ENCODE measurements around the gene BUB3.
A peak's percentile ranks its signal among the peaks of the same experiment; 100 is the strongest.

The BUB3 gene

GRCh38 chr10:123141791-123142700 lies 12.2 kb upstream of the BUB3 start:
- no peak for DNase-seq (ENCODE audit: low read depth)

GRCh38 chr10:123142701-123143161 lies 11.5 kb upstream of the BUB3 start:
- DNase-seq (ENCODE audit: low read depth), result no peak

GRCh38 chr10:123143162-123143824 lies 10.9 kb upstream of the BUB3 start:
- no peak for DNase-seq (ENCODE audit: low read depth)

DNA sequence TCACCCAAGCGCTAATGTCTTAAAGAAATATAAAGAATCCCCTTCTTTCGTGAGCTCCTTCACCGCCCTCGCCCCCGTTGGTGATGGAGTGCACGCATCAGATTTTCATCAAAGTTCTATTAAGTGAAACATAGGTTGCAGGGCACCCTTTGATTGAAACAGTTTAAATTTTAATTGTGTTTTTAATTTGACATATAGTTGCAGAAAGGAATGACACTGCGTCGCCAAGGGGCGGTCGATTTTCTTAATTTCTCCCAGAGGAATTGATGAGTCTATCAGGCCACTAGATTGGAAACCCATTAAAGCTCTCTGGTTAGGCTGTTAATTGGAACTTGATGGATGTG lies 10.4 kb upstream of the BUB3 start:
- no peak for DNase-seq (ENCODE audit: low read depth)

DNA sequence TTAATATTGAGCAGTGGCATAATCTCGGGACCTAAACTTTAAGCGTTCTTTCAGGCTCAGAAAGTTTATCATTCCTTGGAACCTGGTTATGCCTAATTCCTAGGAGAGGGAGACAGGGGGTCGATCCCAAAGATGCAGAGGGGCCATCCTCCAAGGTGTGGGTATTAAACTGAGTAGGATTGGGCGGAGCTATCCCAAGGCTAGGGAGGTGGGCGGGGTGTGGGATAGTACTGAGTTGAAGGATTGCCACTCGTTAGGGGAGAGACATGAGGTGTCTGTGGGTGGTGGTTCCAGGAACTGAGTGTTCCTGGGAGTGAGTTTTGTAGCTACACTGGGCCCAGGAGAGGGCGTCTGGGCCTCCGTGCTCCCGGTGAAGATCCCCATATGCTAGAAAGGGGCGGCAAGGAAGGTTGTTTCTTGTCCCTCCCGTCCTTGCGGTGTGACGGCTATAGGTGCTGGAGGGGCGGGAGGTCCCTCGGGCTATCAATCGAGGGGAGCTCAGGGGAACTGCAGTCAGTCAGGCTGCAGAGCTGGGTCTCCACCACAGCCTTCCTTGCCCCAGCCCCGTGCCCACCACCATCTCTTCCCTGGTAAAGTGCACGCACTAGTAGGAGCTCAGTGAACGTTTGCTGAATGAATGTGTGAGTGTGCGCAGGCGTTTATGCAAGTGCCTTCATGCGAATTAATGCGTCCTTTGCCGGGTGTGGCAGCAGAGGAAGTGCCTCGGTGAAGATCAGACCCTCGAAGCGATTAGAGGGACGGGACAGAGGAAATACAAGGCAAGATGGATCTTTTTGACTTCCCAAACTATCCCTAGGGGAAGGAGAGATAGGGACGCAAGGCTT lies 9.3 kb upstream of the BUB3 start:
- peak; percentile 34 for DNase-seq (ENCODE audit: low read depth)

DNA sequence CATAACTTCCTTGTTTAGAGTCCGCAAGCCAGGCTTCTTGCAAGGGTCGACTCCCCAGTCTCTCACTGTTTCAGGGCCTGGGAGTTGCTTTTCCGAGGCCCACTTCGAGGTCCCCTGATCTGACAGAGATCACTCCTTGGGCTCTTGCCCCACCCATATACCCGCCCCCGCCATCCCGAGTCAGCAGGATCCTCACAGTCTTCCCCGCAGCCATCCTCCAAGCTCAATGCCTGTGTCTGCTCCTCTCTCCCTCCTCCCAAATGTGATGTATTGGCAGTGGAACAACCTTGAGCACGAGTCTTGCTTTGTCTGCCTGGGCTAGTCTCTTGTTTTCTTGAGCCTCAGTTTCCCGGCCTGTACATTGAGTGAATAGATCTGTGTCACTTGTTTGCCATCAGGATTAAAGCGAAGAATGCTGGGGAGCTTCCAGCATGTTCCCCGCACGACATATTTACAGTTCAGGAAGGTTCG lies 8.6 kb upstream of the BUB3 start:
- no peak for DNase-seq (ENCODE audit: low read depth)

DNA sequence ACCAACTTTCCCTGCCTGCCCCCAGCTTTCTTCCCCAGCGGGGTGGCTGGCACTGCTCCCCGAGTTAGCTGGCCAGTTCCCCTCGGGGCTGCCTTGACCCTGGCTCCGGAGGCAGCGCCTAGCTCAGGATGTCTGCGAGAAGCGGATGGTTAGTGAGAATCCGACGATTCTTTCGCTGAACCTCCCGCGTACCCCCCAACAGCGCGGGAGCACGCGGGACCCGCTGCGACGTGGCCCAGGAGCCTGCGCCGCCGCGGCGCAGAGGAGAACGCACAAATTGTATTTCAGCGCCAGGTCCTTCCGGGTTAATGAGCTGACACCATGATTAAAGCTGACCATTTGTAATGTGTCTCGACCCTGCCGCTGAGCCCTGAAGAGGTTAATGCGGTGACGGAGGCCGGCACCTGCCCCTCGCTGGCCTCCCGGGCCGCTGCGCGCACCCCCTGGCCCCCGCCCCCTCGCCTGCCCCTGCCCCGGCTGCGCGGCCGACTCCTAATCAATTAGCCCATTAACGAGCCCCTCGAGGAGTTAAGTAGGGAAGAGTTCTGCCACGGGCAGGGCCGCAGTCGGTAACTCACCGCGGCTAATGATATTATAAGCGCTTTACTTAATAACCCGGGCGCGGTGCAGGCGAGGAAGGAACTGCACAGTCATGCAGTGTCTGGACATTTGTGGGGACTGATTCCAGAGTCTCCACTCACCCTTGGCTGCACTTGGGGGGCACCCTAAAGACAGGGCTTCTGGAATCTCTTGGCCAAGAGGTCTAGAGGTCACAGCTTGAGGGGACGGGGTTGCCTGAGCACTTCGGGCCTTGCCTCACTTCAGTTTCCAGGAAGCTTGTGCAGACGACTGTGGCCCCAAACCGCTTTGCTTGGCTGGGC lies 7.9 kb upstream of the BUB3 start:
- no peak for DNase-seq (ENCODE audit: low read depth)

DNA sequence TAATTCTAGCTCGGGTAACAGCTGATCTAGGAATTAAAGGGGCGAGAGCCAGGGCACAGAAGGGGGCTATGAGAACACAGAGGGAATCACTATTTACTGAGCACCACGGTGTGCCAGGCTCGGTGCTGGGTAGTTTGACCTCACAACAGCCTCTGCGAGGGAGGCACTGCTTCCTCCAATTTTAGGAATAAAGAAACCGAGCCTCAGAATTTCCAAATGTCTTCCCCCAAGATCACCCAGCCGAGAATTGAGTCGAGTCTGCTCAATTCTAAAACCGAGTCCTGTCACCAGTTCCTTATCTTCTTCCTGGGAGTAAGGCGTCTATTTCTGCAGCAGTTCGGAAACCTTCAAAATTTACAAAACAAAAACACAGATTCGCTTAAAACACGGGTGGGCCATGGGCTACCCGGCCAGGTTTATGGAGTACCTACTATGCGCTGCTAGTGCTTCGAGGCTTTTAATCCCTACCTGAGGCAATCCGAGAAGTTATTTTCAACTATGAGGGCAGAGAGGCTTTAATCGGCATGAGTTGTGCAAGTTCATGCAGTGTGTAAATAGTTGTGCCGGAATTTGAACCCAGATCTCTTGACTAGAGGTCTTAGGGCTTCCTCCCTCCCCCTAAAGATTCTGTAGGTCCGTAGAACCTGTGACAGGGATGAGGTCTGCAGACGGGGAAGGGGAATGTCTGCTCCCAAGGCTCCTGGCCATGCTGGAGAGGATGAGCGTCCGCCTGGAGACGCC lies 7.1 kb upstream of the BUB3 start:
- no peak for DNase-seq (ENCODE audit: low read depth)

DNA sequence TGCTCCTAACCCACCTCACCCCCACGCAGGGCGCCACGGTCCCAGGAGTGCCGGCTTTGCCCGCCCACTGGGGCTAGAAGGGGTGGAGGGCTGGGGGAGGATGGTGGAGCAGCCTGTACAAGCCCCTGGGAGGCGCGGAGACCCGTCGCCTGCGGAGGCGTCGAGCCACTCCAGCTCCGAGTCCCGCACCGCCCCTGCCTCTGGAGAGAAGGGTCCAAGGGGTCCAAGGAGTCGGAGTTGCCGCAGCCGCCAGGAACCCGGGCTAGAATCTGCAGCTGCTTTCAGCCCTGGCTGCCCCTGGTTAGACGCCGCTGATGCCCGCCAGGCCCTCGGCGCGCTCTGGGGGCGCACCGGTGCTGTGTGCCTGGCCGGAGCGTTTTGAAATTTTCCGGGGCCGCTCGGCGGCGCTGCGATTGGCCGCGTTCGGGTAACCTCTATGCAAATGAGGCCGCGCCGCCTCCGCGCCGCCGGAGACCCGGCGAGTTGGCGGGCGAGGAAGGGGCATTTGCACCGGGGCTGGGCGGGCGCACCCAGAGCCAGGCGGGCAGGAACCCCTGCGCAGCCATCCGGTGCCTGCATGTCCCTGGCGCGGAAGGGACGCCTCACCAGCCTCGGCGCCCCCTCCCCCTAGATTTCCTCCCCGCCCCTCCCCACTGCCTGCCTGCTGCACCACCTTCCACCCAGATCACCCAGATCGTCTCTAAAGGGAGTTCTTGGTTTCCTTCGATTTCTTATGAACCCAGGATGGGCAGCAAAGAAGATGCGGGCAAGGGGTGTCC lies 6.4 kb upstream of the BUB3 start, which contains the start of gene HMX2:
Gene HMX2 (plus strand): TSS at position 502 of the 779 bp plus-strand sequence. CDS start 243 bp downstream, at position 745.
- no peak for DNase-seq (ENCODE audit: low read depth)

GRCh38 chr10:123148414-123149161 lies 5.6 kb upstream of the BUB3 start:
- no peak for DNase-seq (ENCODE audit: low read depth)

GRCh38 chr10:123149162-123149567 lies 5.0 kb upstream of the BUB3 start:
- DNase-seq (ENCODE audit: low read depth), result no peak

GRCh38 chr10:123149568-123150270 lies 4.5 kb upstream of the BUB3 start:
- DNase-seq (ENCODE audit: low read depth), result peak; percentile 43

GRCh38 chr10:123150271-123150985 lies 3.8 kb upstream of the BUB3 start:
- DNase-seq (ENCODE audit: low read depth), result no peak

DNA sequence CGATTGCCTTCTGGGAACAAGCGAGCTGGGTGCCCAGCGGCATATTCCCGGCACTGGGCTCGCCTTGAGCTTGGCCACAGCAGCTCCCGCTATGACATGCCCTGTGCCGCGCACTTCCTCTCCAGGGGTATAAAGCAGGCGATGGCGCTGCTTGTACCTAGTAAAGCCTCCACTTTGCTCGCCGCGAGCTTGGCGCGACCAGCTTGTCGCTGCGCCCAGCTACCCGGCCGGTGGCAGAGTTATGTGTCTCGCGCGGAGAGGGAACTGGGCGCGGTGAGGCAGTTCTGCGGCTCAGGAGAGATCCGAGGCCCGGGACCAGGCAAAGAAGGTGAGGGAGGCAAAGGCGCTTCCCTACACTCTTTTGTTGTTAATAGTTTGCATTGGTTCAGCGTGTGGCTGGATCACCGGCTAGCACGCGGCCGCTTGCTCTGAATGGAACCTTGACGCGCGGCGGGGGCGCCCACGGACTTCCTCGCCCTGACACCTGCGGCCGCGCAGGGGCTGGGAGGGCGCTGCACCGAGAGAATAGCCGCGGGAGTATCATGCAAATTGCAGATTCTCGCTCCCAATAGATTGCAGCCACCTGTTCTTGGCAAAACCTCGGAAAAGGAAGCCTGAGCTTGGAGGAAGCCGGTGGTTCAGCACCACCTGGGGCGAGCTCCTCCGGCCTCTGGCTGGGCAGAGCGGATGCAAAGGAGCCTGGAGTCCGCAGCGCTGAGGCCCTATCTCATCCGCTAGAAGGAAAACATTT lies 3.0 kb upstream of the BUB3 start:
- DNase-seq (ENCODE audit: low read depth), result no peak

- no peak for DNase-seq (ENCODE audit: low read depth)
These were observed 2.5 kb upstream of the BUB3 start for GRCh38 chr10:123151737-123152135.

GRCh38 chr10:123153486-123154091 lies 613 bp upstream of the BUB3 start:
- no peak for DNase-seq (ENCODE audit: low read depth)

Data from ELR (cell line).